Caco-2 (cell line): Measurements from ENCODE around the gene MTERF4. TPM values are rescaled to one million over a fixed set of nuclear protein-coding genes. Genes with fewer than 3 reads are reported as not detected.

Experiments
- BruUV-seq: library from RNA; stranded (reverse); fragments of 400-500 nt; replicated peaks from 2 replicates; lab custom pipeline; 2021; lab: Mats Ljungman, UMichigan
- CTCF ChIA-PET: fragments of 300-600 bp; sonication (Branson Sonifier 250); formaldehyde crosslinking; loops from one replicate; lab custom pipeline; 2022; ENCODE audit warnings: antibody characterized with exemption; lab: Charles Lee
- POLR2A ChIA-PET: fragments of 300-600 bp; sonication (Branson Sonifier 250); formaldehyde crosslinking; loops from one replicate; lab custom pipeline; 2022; ENCODE audit warnings: antibody characterized with exemption; lab: Charles Lee
- DNase-seq, 2 experiments: peaks; one replicate each; pipeline versions ENCODE4 v3.0.0 to v3.0.0-alpha.2; 2020 to 2022
- H3K27me3 ChIP-seq: replicated peaks from 2 replicates; pipeline ENCODE4 v1.6.0; 2011; ENCODE audit warnings: low read length; ENCODE audit not compliant: control insufficient read depth, insufficient read depth
- H3K36me3 ChIP-seq: 2 replicates; pipeline ENCODE4 v1.5.1; 2011; ENCODE audit warnings: low read length; ENCODE audit not compliant: control insufficient read depth, insufficient read depth
- H3K4me1 ChIP-seq: fragments of 250-450 bp; sonication (Bioruptor Pico); 2 replicates; pipeline ENCODE4 v1.5.1; 2020; ENCODE audit warnings: mild to moderate bottlenecking
- H3K4me3 ChIP-seq: 2 replicates; pipeline ENCODE4 v1.5.1; 2011; ENCODE audit warnings: low read depth, mild to moderate bottlenecking, control low read depth, low read length
- H3K9me3 ChIP-seq: fragments of 250-450 bp; sonication (Bioruptor Pico); 2 replicates; pipeline ENCODE4 v1.5.1; 2020; ENCODE audit warnings: mild to moderate bottlenecking, moderate library complexity
- H3K27ac Mint-ChIP-seq: one replicate; pipeline ENCODE4 v1.8.0; 2022; ENCODE audit warnings: mixed read lengths; ENCODE audit not compliant: unreplicated experiment
- H3K27me3 Mint-ChIP-seq: one replicate; pipeline ENCODE4 v1.8.0; 2022; ENCODE audit warnings: mixed read lengths; ENCODE audit not compliant: insufficient read depth, unreplicated experiment
- H3K36me3 Mint-ChIP-seq: one replicate; pipeline ENCODE4 v1.8.0; 2022; ENCODE audit warnings: mild to moderate bottlenecking, mixed read lengths; ENCODE audit not compliant: insufficient read depth, unreplicated experiment
- H3K4me1 Mint-ChIP-seq: one replicate; pipeline ENCODE4 v1.8.0; 2022; ENCODE audit warnings: low read depth, mixed read lengths; ENCODE audit not compliant: unreplicated experiment
- H3K4me3 Mint-ChIP-seq: one replicate; pipeline ENCODE4 v1.8.0; 2022; ENCODE audit warnings: mild to moderate bottlenecking, moderate library complexity, mixed read lengths; ENCODE audit not compliant: unreplicated experiment
- H3K9me3 Mint-ChIP-seq: one replicate; pipeline ENCODE4 v1.8.0; 2022; ENCODE audit warnings: mixed read lengths; ENCODE audit not compliant: unreplicated experiment
- intact Hi-C: fragments of 100-400 bp; cut with micrococcal nuclease; formaldehyde crosslinking; loops from one replicate; pipeline ENCODE4 v1.10.0; 2022; ENCODE audit not compliant: unreplicated experiment
- total RNA-seq: library from RNA; stranded (reverse); gene quantifications from 2 replicates; pipeline ENCODE4 v1.2.3, GENCODE V29; 2022
- TF ChIP-seq, protein P1 (sequence below), 2 experiments: fragments of 200-600 bp in 1 of 2; IDR thresholded peaks; 1 replicate in 1 of 2; 2 replicates in 1 of 2; pipeline versions ENCODE4 v1.5.1 to v1.8.0; 2011 to 2022; ENCODE audit warnings: antibody characterized with exemption in 1 of 2, control low read depth in 1 of 2, inconsistent platforms in 1 of 2, low read depth in 1 of 2, low read length in 1 of 2, mild to moderate bottlenecking in 1 of 2, moderate library complexity in 1 of 2; ENCODE audit not compliant: insufficient read depth in 1 of 2, severe bottlenecking in 1 of 2, unreplicated experiment in 1 of 2

MTERF4 gene
- total RNA-seq, 1 experiment from 2014 or later, result 22.2 TPM

DNA sequence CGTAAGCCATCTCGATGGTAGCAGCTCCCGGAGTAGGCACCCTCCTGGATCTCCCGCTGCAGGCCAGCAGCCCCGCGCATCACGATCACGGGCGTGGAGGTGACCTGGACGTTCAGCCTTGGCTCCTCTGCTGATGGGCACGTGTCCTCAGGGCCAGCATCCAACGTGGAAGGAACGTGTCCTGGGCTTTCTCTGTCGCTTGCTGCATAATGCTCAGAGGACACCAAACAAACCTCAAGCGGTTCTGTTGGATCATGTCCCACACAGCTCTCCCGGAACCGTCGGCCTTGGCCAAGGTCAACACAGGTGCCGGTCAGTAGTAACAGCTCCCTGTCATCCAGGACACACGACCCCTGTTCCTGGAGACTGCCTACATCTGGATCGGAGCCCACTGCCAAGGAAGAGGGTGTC, 24.1 kb upstream of the MTERF4 start:
- H3K4me3 ChIP-seq, result no peak overlapping the region
- no peak overlapping the region for H3K4me3 Mint-ChIP-seq
- no peaks in the 10 kb centered on the region for H3K4me1 ChIP-seq
- CTCF ChIA-PET, result no interaction called here
- H3K27me3 Mint-ChIP-seq, result no peaks in the 10 kb centered on the region
- no peaks in the 10 kb centered on the region for H3K27me3 ChIP-seq
- no TSS peak for BruUV-seq
- H3K36me3 Mint-ChIP-seq, result no peaks in the 10 kb centered on the region
- POLR2A ChIA-PET, result no interaction called here
- H3K9me3 Mint-ChIP-seq, result no peaks in the 10 kb centered on the region
- no peaks in the 10 kb centered on the region for H3K9me3 ChIP-seq
- H3K36me3 ChIP-seq, result no peaks in the 10 kb centered on the region
- H3K27ac Mint-ChIP-seq, result no peak overlapping the region
- H3K4me1 Mint-ChIP-seq, result no peaks in the 10 kb centered on the region
- no peak for DNase-seq
- TF ChIP-seq, protein P1, sequence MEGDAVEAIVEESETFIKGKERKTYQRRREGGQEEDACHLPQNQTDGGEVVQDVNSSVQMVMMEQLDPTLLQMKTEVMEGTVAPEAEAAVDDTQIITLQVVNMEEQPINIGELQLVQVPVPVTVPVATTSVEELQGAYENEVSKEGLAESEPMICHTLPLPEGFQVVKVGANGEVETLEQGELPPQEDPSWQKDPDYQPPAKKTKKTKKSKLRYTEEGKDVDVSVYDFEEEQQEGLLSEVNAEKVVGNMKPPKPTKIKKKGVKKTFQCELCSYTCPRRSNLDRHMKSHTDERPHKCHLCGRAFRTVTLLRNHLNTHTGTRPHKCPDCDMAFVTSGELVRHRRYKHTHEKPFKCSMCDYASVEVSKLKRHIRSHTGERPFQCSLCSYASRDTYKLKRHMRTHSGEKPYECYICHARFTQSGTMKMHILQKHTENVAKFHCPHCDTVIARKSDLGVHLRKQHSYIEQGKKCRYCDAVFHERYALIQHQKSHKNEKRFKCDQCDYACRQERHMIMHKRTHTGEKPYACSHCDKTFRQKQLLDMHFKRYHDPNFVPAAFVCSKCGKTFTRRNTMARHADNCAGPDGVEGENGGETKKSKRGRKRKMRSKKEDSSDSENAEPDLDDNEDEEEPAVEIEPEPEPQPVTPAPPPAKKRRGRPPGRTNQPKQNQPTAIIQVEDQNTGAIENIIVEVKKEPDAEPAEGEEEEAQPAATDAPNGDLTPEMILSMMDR (IDR thresholded peaks at IDR 0.05; ENCODE audit: insufficient read depth in 1 of 2, low read depth in 1 of 2, low read length in 1 of 2, severe bottlenecking in 1 of 2, unreplicated experiment in 1 of 2), result no peak
- intact Hi-C loops, result no loop called here

DNA sequence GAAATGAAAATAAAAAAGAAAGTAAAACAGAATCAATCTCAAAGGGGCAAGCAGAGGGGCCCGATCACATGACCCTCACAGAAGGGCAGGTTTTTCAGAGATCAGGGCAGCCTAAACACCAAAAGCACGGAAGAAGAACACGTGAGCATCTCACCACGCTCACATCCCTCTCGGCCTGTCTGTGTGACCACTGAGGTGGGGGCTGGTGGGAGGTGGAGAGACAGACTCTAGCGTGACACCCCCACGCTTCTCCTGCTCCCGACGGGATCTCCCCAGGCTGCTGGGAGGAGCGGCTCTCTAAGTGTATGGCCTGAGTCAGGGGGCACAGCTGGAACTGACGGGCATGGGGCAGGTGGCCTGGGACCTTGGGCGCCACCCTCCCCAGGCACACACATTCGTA, 23.5 kb upstream of the MTERF4 start:
- H3K4me1 ChIP-seq, result no peaks in the 10 kb centered on the region
- no peaks in the 10 kb centered on the region for H3K27me3 Mint-ChIP-seq
- H3K4me3 ChIP-seq, result no peak overlapping the region
- no peak overlapping the region for H3K4me3 Mint-ChIP-seq
- no TSS peak for BruUV-seq
- no peaks in the 10 kb centered on the region for H3K9me3 ChIP-seq
- no peaks in the 10 kb centered on the region for H3K27me3 ChIP-seq
- POLR2A ChIA-PET, result no interaction called here
- DNase-seq, result no peak
- H3K27ac Mint-ChIP-seq, result no peak overlapping the region
- TF ChIP-seq, protein P1 (IDR thresholded peaks at IDR 0.05; ENCODE audit: insufficient read depth in 1 of 2, low read depth in 1 of 2, low read length in 1 of 2, severe bottlenecking in 1 of 2, unreplicated experiment in 1 of 2), result no peak
- CTCF ChIA-PET, result no interaction called here
- H3K36me3 Mint-ChIP-seq, result no peaks in the 10 kb centered on the region
- intact Hi-C loops, result no loop called here
- H3K4me1 Mint-ChIP-seq, result no peaks in the 10 kb centered on the region
- H3K36me3 ChIP-seq, result no peaks in the 10 kb centered on the region
- no peaks in the 10 kb centered on the region for H3K9me3 Mint-ChIP-seq

DNA sequence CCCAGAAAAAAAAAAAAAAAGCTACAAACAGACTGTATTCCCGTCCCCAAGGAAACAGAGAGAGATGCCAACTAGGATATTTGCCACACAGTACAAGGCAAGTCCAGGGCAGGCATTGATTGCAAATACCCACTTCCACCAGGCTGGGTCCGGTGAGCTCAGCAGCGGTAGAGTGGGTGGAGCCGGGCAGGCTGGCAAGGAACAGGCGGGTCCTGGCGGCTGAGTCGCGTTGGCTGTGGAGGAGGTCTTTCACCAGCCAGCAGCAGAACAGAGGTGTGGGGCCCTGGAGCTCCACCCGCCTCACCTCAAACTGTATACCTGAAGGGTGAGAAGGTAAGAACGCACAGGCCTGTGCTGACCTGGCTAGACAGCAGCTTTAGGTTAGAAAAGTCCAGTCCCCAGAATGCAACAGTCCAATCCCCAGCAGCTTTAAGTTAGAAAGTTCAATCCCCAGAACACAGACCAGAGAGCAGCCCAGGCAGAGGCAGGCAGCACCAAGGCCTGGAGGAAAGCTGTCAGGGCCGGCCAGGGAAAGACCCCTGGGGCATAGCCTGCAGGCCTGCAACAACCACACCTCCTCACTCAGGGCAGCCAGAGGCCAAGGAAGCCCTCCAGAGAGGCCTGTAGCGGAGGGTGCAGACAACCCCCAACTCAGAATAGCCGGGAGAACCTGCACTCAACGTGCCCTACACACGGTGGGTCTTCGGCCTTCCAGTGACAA, 21.9 kb upstream of the MTERF4 start:
- no peak for DNase-seq

More for the DNA sequence above, 21.9 kb upstream of the MTERF4 start:
- H3K4me1 Mint-ChIP-seq, result no peaks in the 10 kb centered on the region
- ChIA-PET CTCF (no interaction called here), POLR2A (no interaction called here)
- peaks cover 10% of the 10 kb centered on the region for H3K36me3 Mint-ChIP-seq
- H3K27ac Mint-ChIP-seq, result no peak overlapping the region
- no peak overlapping the region for H3K4me3 Mint-ChIP-seq
- Histone ChIP-seq H3K4me3 (no peak overlapping the region), H3K4me1 (no peaks in the 10 kb centered on the region), H3K27me3 (no peaks in the 10 kb centered on the region), H3K9me3 (no peaks in the 10 kb centered on the region), H3K36me3 (no peaks in the 10 kb centered on the region)
- no peaks in the 10 kb centered on the region for H3K27me3 Mint-ChIP-seq
- no TSS peak for BruUV-seq
- H3K9me3 Mint-ChIP-seq, result no peaks in the 10 kb centered on the region
- intact Hi-C loops, result no loop called here
- TF ChIP-seq, protein P1 (IDR thresholded peaks at IDR 0.05; ENCODE audit: insufficient read depth in 1 of 2, low read depth in 1 of 2, low read length in 1 of 2, severe bottlenecking in 1 of 2, unreplicated experiment in 1 of 2), result no peak
